DOHH2 (cell line): ENCODE data around the gene MBOAT1.

Experiments
- H3F3A ChIP-seq: fragments of 200-600 bp; sonication (generic), shearing (Covaris generic); 2 replicates; pipeline ENCODE4 v1.6.0; 2016; ENCODE audit warnings: antibody characterized with exemption, mild to moderate bottlenecking; ENCODE audit not compliant: control insufficient read depth, insufficient read depth
- H3K27ac ChIP-seq: fragments of 200-600 bp; sonication (generic); 2 replicates; pipeline ENCODE4 v1.5.1; 2014; ENCODE audit warnings: low read depth, mild to moderate bottlenecking, low read length, moderate library complexity
- H3K27me3 ChIP-seq: fragments of 200-600 bp; sonication (generic); 2 replicates; pipeline ENCODE4 v1.6.1; 2014; ENCODE audit warnings: mild to moderate bottlenecking, low read length, mixed read lengths; ENCODE audit not compliant: control insufficient read depth
- H3K36me3 ChIP-seq: fragments of 200-600 bp; sonication (generic); 2 replicates; pipeline ENCODE4 v1.6.1; 2014; ENCODE audit warnings: mild to moderate bottlenecking, low read length, moderate library complexity, mixed read lengths; ENCODE audit not compliant: control insufficient read depth
- H3K4me1 ChIP-seq: fragments of 200-600 bp; sonication (generic); 2 replicates; pipeline ENCODE4 v1.6.1; 2014; ENCODE audit warnings: mild to moderate bottlenecking, low read length, mixed read lengths; ENCODE audit not compliant: control insufficient read depth
- H3K4me2 ChIP-seq: fragments of 200-600 bp; sonication (generic); 2 replicates; pipeline ENCODE4 v1.6.0; 2014; ENCODE audit warnings: mild to moderate bottlenecking, low read length, moderate library complexity
- H3K4me3 ChIP-seq: fragments of 200-600 bp; sonication (generic); 2 replicates; pipeline ENCODE4 v1.5.1; 2014; ENCODE audit warnings: mild to moderate bottlenecking, low read length, mixed read lengths
- H3K79me2 ChIP-seq: fragments of 200-600 bp; sonication (generic); 2 replicates; pipeline ENCODE4 v1.6.1; 2014; ENCODE audit warnings: mild to moderate bottlenecking, low read length, mixed read lengths; ENCODE audit not compliant: control insufficient read depth
- H3K9me2 ChIP-seq: fragments of 200-600 bp; sonication (generic); replicated peaks from 2 replicates; pipeline ENCODE4 v1.6.1; 2014; ENCODE audit warnings: mild to moderate bottlenecking, low read length, mixed read lengths; ENCODE audit not compliant: control insufficient read depth
- H3K9me3 ChIP-seq: fragments of 200-600 bp; sonication (generic); 2 replicates; pipeline ENCODE4 v1.6.1; 2014; ENCODE audit warnings: antibody characterized with exemption, low read length, mixed read lengths; ENCODE audit not compliant: control insufficient read depth, insufficient read depth
- H4K20me1 ChIP-seq: fragments of 200-600 bp; sonication (generic); 2 replicates; pipeline ENCODE4 v1.6.0; 2014; ENCODE audit warnings: low read depth, mild to moderate bottlenecking, antibody characterized with exemption, low read length, moderate library complexity; ENCODE audit not compliant: control insufficient read depth, insufficient read depth
- CTCF ChIP-seq: fragments of 200-600 bp; sonication (generic); IDR thresholded peaks from one replicate; pipeline ENCODE4 v1.5.1; 2014; ENCODE audit warnings: antibody characterized with exemption, mild to moderate bottlenecking, low read depth, low read length; ENCODE audit not compliant: poor library complexity, severe bottlenecking
- EZH2phosphoT487 ChIP-seq: fragments of 200-600 bp; sonication (generic); IDR thresholded peaks from 2 replicates; pipeline ENCODE4 v1.6.1; 2017; ENCODE audit warnings: borderline replicate concordance, mild to moderate bottlenecking, antibody characterized with exemption, low read length, moderate library complexity, mixed read lengths

MBOAT1 gene

GRCh38 chr6:20168690-20169089, 43.6 kb downstream of the MBOAT1 start:
- Histone ChIP-seq H3K27me3 (no peaks in the 10 kb centered on the region), H3K4me3 (no peak overlapping the region), H3K27ac (no peak overlapping the region), H3K79me2 (no peaks in the 10 kb centered on the region), H3K9me2 (no peaks in the 10 kb centered on the region), H3K9me3 (no peaks in the 10 kb centered on the region), H3K36me3 (no peaks in the 10 kb centered on the region), H3K4me1 (no peaks in the 10 kb centered on the region), H4K20me1 (no peaks in the 10 kb centered on the region), H3F3A (no peaks in the 10 kb centered on the region), H3K4me2 (no peak overlapping the region)
- no peak for TF ChIP-seq EZH2phosphoT487
- no peak for TF ChIP-seq CTCF

DNA sequence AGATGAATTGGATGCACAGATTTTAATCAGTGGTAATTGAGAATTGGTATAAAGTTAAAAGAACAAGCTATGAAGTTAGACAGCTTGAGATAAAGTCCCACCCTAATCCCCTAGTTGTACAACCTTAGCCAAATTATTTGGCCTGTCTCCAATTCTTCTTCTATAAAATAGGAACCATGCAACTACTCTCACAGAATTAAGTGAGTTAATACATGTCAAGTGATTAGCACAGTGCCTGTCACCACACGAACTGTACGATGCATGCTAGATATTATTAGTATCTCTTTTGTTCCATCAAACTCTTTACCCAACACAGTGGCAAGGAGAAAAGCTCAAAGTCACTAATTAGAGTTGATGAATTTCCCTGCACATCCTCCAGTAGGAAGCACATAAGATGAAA, 44.7 kb downstream of the MBOAT1 start:
- no peak overlapping the region for H3K4me3 ChIP-seq
- no peaks in the 10 kb centered on the region for H4K20me1 ChIP-seq
- TF ChIP-seq CTCF (no peak), EZH2phosphoT487 (no peak)
- no peak overlapping the region for H3K4me2 ChIP-seq
- no peaks in the 10 kb centered on the region for H3K9me3 ChIP-seq
- no peaks in the 10 kb centered on the region for H3F3A ChIP-seq
- H3K27me3 ChIP-seq: no peaks in the 10 kb centered on the region
- no peak overlapping the region for H3K27ac ChIP-seq
- no peaks in the 10 kb centered on the region for H3K79me2 ChIP-seq
- H3K4me1 ChIP-seq: no peaks in the 10 kb centered on the region
- no peaks in the 10 kb centered on the region for H3K36me3 ChIP-seq
- no peaks in the 10 kb centered on the region for H3K9me2 ChIP-seq

DNA sequence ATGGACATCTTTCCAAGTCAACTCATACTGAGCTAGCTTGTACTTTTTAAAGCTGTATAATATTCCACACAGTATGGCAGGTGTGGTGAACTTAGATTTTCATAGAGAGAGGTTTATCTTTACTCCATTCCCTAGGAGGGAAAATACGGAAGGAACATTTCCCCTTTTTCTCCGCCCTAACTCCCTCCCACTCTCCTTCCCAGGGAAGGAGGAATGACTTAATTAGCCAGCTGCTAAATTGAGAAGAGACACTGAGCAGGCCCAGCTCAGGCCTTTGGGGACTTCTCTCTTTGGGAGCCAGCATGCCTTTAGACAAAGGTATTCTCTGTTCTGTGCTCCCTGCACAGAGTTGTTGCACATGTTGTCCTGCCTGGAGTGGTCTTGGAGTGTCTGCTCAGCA, 46.1 kb downstream of the MBOAT1 start:
- TF ChIP-seq CTCF: no peak
- TF ChIP-seq EZH2phosphoT487: no peak
- no peaks in the 10 kb centered on the region for H3K9me3 ChIP-seq
- no peaks in the 10 kb centered on the region for H3K4me1 ChIP-seq
- no peaks in the 10 kb centered on the region for H3K9me2 ChIP-seq
- no peak overlapping the region for H3K27ac ChIP-seq
- H4K20me1 ChIP-seq: no peaks in the 10 kb centered on the region
- no peaks in the 10 kb centered on the region for H3K27me3 ChIP-seq
- no peaks in the 10 kb centered on the region for H3K79me2 ChIP-seq
- no peaks in the 10 kb centered on the region for H3K36me3 ChIP-seq
- no peak overlapping the region for H3K4me3 ChIP-seq
- H3K4me2 ChIP-seq: no peak overlapping the region
- H3F3A ChIP-seq: no peaks in the 10 kb centered on the region

DNA sequence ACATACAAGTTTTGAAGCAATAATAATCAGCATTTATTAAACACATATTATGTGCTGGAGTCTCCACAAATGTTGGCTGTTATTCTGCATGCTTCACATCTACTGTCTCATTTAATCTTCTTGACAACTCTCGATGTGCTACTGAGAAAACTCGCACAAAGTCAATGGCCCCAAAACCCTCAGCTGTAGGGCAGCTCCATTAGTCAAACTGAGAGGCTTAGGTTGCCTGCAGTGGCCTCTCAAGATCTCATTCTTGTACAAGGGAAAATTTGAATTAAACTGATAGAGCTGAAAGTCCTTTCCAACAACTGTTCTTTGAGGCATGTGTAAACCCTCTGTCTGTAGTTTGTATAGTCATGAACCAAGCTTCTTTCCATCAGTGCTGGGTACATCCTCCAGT, 49.8 kb downstream of the MBOAT1 start:
- no peaks in the 10 kb centered on the region for H3K27me3 ChIP-seq
- no peaks in the 10 kb centered on the region for H3K9me2 ChIP-seq
- no peaks in the 10 kb centered on the region for H3K4me1 ChIP-seq
- no peaks in the 10 kb centered on the region for H3K79me2 ChIP-seq
- TF ChIP-seq CTCF (no peak), EZH2phosphoT487 (no peak)
- H4K20me1 ChIP-seq: no peaks in the 10 kb centered on the region
- no peak overlapping the region for H3K4me3 ChIP-seq
- H3K4me2 ChIP-seq: no peak overlapping the region
- no peaks in the 10 kb centered on the region for H3K36me3 ChIP-seq
- no peaks in the 10 kb centered on the region for H3F3A ChIP-seq
- H3K9me3 ChIP-seq: no peaks in the 10 kb centered on the region
- H3K27ac ChIP-seq: no peak overlapping the region
